Measurements from ENCODE around the gene CHRNA4. TPM values are rescaled to one million over a fixed set of nuclear protein-coding genes. Genes with fewer than 3 reads are reported as not detected.

CHRNA4 gene
- total and polyA plus RNA-seq, 11 donors = 0.06 to 1.5 (median 0.37) TPM; not detected in 5

- no peaks in the 10 kb centered on the region for H3K4me1 ChIP-seq
- no peak overlapping the region for H3K4me3 ChIP-seq
- intact Hi-C loops (cut with DNase I) = no loop called here
- H3K27ac ChIP-seq = no peak overlapping the region
- TF ChIP-seq, protein P1, sequence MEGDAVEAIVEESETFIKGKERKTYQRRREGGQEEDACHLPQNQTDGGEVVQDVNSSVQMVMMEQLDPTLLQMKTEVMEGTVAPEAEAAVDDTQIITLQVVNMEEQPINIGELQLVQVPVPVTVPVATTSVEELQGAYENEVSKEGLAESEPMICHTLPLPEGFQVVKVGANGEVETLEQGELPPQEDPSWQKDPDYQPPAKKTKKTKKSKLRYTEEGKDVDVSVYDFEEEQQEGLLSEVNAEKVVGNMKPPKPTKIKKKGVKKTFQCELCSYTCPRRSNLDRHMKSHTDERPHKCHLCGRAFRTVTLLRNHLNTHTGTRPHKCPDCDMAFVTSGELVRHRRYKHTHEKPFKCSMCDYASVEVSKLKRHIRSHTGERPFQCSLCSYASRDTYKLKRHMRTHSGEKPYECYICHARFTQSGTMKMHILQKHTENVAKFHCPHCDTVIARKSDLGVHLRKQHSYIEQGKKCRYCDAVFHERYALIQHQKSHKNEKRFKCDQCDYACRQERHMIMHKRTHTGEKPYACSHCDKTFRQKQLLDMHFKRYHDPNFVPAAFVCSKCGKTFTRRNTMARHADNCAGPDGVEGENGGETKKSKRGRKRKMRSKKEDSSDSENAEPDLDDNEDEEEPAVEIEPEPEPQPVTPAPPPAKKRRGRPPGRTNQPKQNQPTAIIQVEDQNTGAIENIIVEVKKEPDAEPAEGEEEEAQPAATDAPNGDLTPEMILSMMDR (IDR thresholded peaks at IDR 0.05) = no peak
- ATAC-seq = no peak
- H3K9me3 ChIP-seq = peaks cover 0 to 8% (median 0%) of the 10 kb centered on the region in 12 donors
- no peaks in the 10 kb centered on the region for H3K36me3 ChIP-seq
- peaks cover 0 to 37% (median 0%) of the 10 kb centered on the region in 9 donors for H3K27me3 ChIP-seq
- 87 to 93% (median 90%) methylated on average over 5 to 8 of the region's 8 CpGs for WGBS, 4 donors
- peak in 3 of 5 donors; percentile 14 to 33 (median 17) for DNase-seq
Observed at GRCh38 chr20:63325554-63326313, 35.4 kb downstream of the CHRNA4 start.

- DNase-seq (peak in 4 of 5 donors; percentile 8 to 46 (median 14)), ATAC-seq (no peak)
- Histone ChIP-seq H3K36me3 (no peaks in the 10 kb centered on the region), H3K9me3 (peaks cover 0 to 8% (median 0%) of the 10 kb centered on the region in 12 donors), H3K27me3 (peaks cover 0 to 38% (median 0%) of the 10 kb centered on the region in 9 donors), H3K27ac (no peak overlapping the region), H3K4me3 (no peak overlapping the region), H3K4me1 (no peaks in the 10 kb centered on the region)
- WGBS, 4 donors = 87 to 89% (median 89%) methylated on average over 10 of the region's 10 CpGs; no CpG with 5 or more reads in 1 of the 4 donors
- intact Hi-C loops (cut with DNase I) = no loop called here
- TF ChIP-seq, protein P1 (IDR thresholded peaks at IDR 0.05) = no peak
- TF ChIP-seq POLR2A (IDR thresholded peaks at IDR 0.05) = no peak
Observed at GRCh38 chr20:63325021-63325471, 36.1 kb downstream of the CHRNA4 start.

DNA sequence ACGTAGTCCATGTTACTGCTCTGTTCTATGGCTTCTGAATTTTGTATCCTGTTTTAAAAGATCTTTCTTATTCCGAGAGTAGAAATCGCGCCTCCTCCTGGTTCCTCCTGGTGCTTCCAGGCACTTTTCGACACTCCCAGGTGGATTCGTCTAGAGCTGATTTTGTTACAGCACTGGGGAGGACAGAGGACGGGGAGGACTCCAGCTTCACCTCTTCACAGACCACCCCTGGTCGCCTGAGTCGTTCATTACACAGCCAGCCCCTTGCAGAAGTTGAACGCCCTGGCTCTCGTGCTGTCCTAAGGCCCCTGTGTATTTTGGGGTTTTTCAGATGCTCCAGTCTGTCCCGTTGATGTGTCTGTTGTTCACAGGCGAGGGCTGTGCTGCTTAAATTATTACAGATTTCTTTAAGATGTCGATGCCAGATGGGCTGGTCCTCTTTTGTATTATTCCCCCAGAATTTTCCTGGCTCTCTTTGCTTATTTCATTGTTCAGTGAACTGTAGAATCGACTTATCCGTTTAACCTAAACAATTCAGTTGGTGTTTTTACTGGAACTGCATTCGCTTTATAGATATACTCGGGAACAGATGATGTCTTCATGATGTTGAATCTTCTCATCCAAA is 37.7 kb downstream of the CHRNA4 start:
- H3K9me3 ChIP-seq = peaks cover 0 to 8% (median 0%) of the 10 kb centered on the region in 12 donors
- no peak overlapping the region for H3K4me3 ChIP-seq
- TF ChIP-seq POLR2A (IDR thresholded peaks at IDR 0.05) = no peak
- TF ChIP-seq, protein P1 (IDR thresholded peaks at IDR 0.05) = no peak
- no peak overlapping the region for H3K27ac ChIP-seq
- no peaks in the 10 kb centered on the region for H3K4me1 ChIP-seq
- no peak for ATAC-seq
- intact Hi-C loops (cut with DNase I) = no loop called here
- peak in 1 of 5 donors; percentile 5 for DNase-seq
- H3K27me3 ChIP-seq = peaks cover 0 to 32% (median 0%) of the 10 kb centered on the region in 9 donors
- 69 to 77% (median 71%) methylated on average over 17 to 18 of the region's 18 CpGs for WGBS, 4 donors
- H3K36me3 ChIP-seq = no peaks in the 10 kb centered on the region

DNA sequence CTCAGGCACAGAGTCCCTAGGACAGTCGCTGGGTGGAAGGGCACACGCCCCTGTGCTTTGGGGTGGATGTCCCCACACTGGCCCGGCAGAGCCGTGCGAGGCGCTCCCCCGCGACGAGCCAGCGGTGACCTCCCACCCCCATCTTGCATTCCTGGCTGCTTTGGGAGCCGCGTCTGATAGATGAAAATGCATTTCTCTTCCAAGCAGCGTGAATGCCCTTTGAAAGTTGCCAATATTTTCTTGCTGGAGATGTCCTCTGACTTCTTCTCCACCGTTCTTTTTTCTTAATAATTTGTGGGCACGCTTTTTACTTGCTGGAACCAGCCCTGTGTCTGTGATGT is 38.2 kb downstream of the CHRNA4 start:
- intact Hi-C loops (cut with DNase I) = no loop called here
- Histone ChIP-seq H3K27ac (no peak overlapping the region), H3K4me3 (no peak overlapping the region), H3K9me3 (peaks cover 0 to 8% (median 0%) of the 10 kb centered on the region in 12 donors), H3K4me1 (no peaks in the 10 kb centered on the region), H3K27me3 (peaks cover 0 to 32% (median 0%) of the 10 kb centered on the region in 9 donors), H3K36me3 (no peaks in the 10 kb centered on the region)
- peak in 1 of 5 donors; percentile 6 for DNase-seq
- TF ChIP-seq, protein P1 (IDR thresholded peaks at IDR 0.05) = no peak
- TF ChIP-seq POLR2A (IDR thresholded peaks at IDR 0.05) = no peak
- 31 to 56% (median 43%) methylated on average over 13 to 15 of the region's 15 CpGs for WGBS, 4 donors
- no peak for ATAC-seq
